MM.1S (cell line): Measurements from ENCODE around the gene GRM5.

Source experiments
- DNase-seq: peaks from one replicate; pipeline ENCODE4 v3.0.0-alpha.2; 2015
- H2AFZ ChIP-seq: fragments of 300-600 bp; sonication (generic); 2 replicates; pipeline ENCODE4 v1.6.0; 2016; ENCODE audit warnings: antibody characterized with exemption, low read length
- H3F3A ChIP-seq: fragments of 300-600 bp; sonication (generic); 2 replicates; pipeline ENCODE4 v1.6.1; 2016; ENCODE audit warnings: mild to moderate bottlenecking, antibody characterized with exemption, low read length, moderate library complexity, mixed read lengths; ENCODE audit not compliant: insufficient read depth
- H3K27ac ChIP-seq: fragments of 300-600 bp; sonication (generic); 2 replicates; pipeline ENCODE4 v1.5.1; 2016; ENCODE audit warnings: mild to moderate bottlenecking, low read length
- H3K27me3 ChIP-seq: fragments of 300-600 bp; sonication (generic); replicated peaks from 2 replicates; pipeline ENCODE4 v1.6.0; 2016; ENCODE audit warnings: low read length; ENCODE audit not compliant: insufficient read depth
- H3K36me3 ChIP-seq: fragments of 300-600 bp; sonication (generic); replicated peaks from 2 replicates; pipeline ENCODE4 v1.6.1; 2016; ENCODE audit warnings: mild to moderate bottlenecking, low read length, mixed read lengths; ENCODE audit not compliant: insufficient read depth
- H3K4me1 ChIP-seq: fragments of 300-600 bp; sonication (generic); 2 replicates; pipeline ENCODE4 v1.6.1; 2016; ENCODE audit warnings: low read length, mixed read lengths
- H3K4me2 ChIP-seq: fragments of 300-600 bp; sonication (generic); 2 replicates; pipeline ENCODE4 v1.6.0; 2016; ENCODE audit warnings: low read depth, low read length
- H3K4me3 ChIP-seq: fragments of 300-600 bp; sonication (generic); 2 replicates; pipeline ENCODE4 v1.5.1; 2016; ENCODE audit warnings: low read length, mixed read lengths
- H3K79me2 ChIP-seq: fragments of 300-600 bp; sonication (generic); 2 replicates; pipeline ENCODE4 v1.6.1; 2016; ENCODE audit warnings: mixed run types, low read length, mixed read lengths
- H3K9ac ChIP-seq: fragments of 300-600 bp; sonication (generic); 2 replicates; pipeline ENCODE4 v1.6.1; 2016; ENCODE audit warnings: low read length, mixed read lengths
- H3K9me2 ChIP-seq: fragments of 300-600 bp; sonication (generic); replicated peaks from 2 replicates; pipeline ENCODE4 v1.6.1; 2016; ENCODE audit warnings: mild to moderate bottlenecking, low read length, mixed read lengths; ENCODE audit not compliant: insufficient read depth
- H3K9me3 ChIP-seq: fragments of 300-600 bp; sonication (generic); replicated peaks from 2 replicates; pipeline ENCODE4 v1.6.1; 2016; ENCODE audit warnings: mild to moderate bottlenecking, low read length, mixed read lengths; ENCODE audit not compliant: insufficient read depth
- H4K20me1 ChIP-seq: fragments of 300-600 bp; sonication (generic); 2 replicates; pipeline ENCODE4 v1.6.1; 2016; ENCODE audit warnings: mild to moderate bottlenecking, low read length, moderate library complexity, mixed read lengths; ENCODE audit not compliant: insufficient read depth
- EZH2 ChIP-seq: fragments of 300-600 bp; sonication (generic); optimal IDR thresholded peaks from 2 replicates; pipeline ENCODE3; 2017; ENCODE audit warnings: low read depth, mild to moderate bottlenecking, antibody characterized with exemption, low read length, mixed read lengths
- EZH2phosphoT487 ChIP-seq: fragments of 300-600 bp; sonication (generic); IDR thresholded peaks from 2 replicates; pipeline ENCODE4 v1.6.1; 2018; ENCODE audit warnings: antibody characterized with exemption, low read length
- TF ChIP-seq, protein P1 (sequence below): fragments of 300-600 bp; sonication (generic); IDR thresholded peaks from 2 replicates; pipeline ENCODE4 v1.5.1; 2016; ENCODE audit warnings: antibody characterized with exemption, low read length, mixed read lengths

Gene GRM5

DNA sequence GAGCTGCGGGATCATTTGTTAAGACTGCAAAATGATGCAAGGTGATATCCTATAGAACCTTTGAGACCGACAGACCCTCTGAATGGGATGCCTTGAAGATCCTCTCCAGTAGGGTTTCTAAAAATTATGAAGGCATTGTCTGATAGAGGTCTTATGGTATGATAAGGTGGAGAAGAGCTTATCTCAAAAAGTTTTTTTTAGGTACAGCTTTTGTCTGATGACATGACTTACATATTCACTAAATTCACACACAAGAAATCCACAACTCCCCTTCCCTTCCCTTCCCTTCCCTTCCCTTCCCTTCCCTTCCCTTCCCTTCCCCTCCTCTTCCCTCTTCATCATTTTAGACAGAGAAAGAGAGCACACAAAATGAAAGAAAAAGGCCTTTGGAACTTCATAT is 609.8 kb downstream of the GRM5 start:
- Histone ChIP-seq H3K4me2 (no peak overlapping the region), H3K27ac (no peak overlapping the region), H3K9ac (no peak overlapping the region), H3K4me3 (no peak overlapping the region), H2AFZ (no peak overlapping the region), H3K9me2 (no peaks in the 10 kb centered on the region), H3K79me2 (no peaks in the 10 kb centered on the region), H3K36me3 (no peaks in the 10 kb centered on the region), H3K27me3 (no peaks in the 10 kb centered on the region), H3F3A (no peaks in the 10 kb centered on the region), H3K9me3 (no peaks in the 10 kb centered on the region), H4K20me1 (no peaks in the 10 kb centered on the region), H3K4me1 (0 out of 2 replicates have a peak, but pooled peaks cover 3% of the 10 kb centered on the region)
- TF ChIP-seq, protein P1, sequence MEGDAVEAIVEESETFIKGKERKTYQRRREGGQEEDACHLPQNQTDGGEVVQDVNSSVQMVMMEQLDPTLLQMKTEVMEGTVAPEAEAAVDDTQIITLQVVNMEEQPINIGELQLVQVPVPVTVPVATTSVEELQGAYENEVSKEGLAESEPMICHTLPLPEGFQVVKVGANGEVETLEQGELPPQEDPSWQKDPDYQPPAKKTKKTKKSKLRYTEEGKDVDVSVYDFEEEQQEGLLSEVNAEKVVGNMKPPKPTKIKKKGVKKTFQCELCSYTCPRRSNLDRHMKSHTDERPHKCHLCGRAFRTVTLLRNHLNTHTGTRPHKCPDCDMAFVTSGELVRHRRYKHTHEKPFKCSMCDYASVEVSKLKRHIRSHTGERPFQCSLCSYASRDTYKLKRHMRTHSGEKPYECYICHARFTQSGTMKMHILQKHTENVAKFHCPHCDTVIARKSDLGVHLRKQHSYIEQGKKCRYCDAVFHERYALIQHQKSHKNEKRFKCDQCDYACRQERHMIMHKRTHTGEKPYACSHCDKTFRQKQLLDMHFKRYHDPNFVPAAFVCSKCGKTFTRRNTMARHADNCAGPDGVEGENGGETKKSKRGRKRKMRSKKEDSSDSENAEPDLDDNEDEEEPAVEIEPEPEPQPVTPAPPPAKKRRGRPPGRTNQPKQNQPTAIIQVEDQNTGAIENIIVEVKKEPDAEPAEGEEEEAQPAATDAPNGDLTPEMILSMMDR = no peak
- TF ChIP-seq EZH2phosphoT487 (no peak), EZH2 (no peak)
- DNase-seq = no peak

DNA sequence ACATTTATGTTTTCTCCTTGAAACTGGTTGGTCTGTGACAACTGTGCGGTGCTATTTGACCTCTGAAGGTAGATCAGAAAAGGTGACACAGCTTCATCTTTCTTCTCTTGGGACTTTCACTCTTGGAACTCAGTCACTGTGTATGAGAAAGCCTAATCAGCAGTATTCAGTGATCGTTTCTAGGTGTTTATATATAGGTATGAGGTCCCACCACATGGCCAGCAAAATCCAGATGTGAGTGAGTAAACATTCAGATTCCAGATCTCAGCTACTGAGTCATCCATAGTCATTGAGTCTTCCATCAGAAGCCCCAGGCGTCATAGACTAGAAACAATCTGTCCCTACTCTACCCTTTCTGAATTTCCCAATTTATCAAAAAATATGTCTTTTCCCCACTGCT is 610.9 kb downstream of the GRM5 start:
- Histone ChIP-seq H3K36me3 (no peaks in the 10 kb centered on the region), H3K9me3 (no peaks in the 10 kb centered on the region), H2AFZ (no peak overlapping the region), H4K20me1 (no peaks in the 10 kb centered on the region), H3K9me2 (no peaks in the 10 kb centered on the region), H3K4me2 (0 out of 2 replicates have a peak overlapping the region, but pooled peaks have one; percentile 2), H3K79me2 (no peaks in the 10 kb centered on the region), H3K27me3 (no peaks in the 10 kb centered on the region), H3K27ac (no peak overlapping the region), H3K4me3 (no peak overlapping the region), H3K9ac (no peak overlapping the region), H3K4me1 (0 out of 2 replicates have a peak, but pooled peaks cover 3% of the 10 kb centered on the region), H3F3A (no peaks in the 10 kb centered on the region)
- TF ChIP-seq, protein P1 = no peak
- TF ChIP-seq EZH2 (no peak), EZH2phosphoT487 (no peak)
- DNase-seq = peak; percentile 78
